GM19023 (cell line): ENCODE measurements around the gene CTNS.
A peak's percentile ranks its signal among the peaks of the same experiment; 100 is the strongest.

Source experiments
- ATAC-seq: cut with Tn5 transposase; IDR thresholded peaks from one replicate; pipeline ENCODE4 v1.9.1; 2021; ENCODE audit warnings: mild to moderate bottlenecking, moderate library complexity; ENCODE audit not compliant: unreplicated experiment

The CTNS gene

GRCh38 chr17:3636154-3636907 lies at the start of gene CTNS, which contains the start of gene SHPK:
TSS of gene CTNS (plus strand) at chr17:3636760. CDS start at chr17:3640207, 3,447 bp downstream.
TSS of gene SHPK (minus strand) at chr17:3636250. CDS start at chr17:3636219, 31 bp downstream.
- peak; percentile 92 for ATAC-seq

- no peak for ATAC-seq
These were observed 46.8 kb upstream of the CTNS start for GRCh38 chr17:3589784-3590183.

- ATAC-seq: no peak
These were observed 46.3 kb upstream of the CTNS start for GRCh38 chr17:3590231-3590630.

GRCh38 chr17:3590768-3591167 lies 45.8 kb upstream of the CTNS start:
- no peak for ATAC-seq

GRCh38 chr17:3592216-3592860 lies 44.2 kb upstream of the CTNS start:
- ATAC-seq: no peak

GRCh38 chr17:3593384-3593783 lies 43.2 kb upstream of the CTNS start:
- ATAC-seq: no peak

- ATAC-seq: no peak
These were observed 42.3 kb upstream of the CTNS start for GRCh38 chr17:3594051-3594800.

GRCh38 chr17:3594976-3595375 lies 41.6 kb upstream of the CTNS start:
- ATAC-seq: no peak

- ATAC-seq: no peak
These were observed 39.6 kb upstream of the CTNS start for GRCh38 chr17:3596804-3597464.

GRCh38 chr17:3598078-3598477 lies 38.5 kb upstream of the CTNS start:
- ATAC-seq: no peak

GRCh38 chr17:3600529-3601205 lies 35.9 kb upstream of the CTNS start:
- ATAC-seq: no peak

- no peak for ATAC-seq
These were observed 34.1 kb upstream of the CTNS start for GRCh38 chr17:3602499-3602898.

- ATAC-seq: no peak
These were observed 33.3 kb upstream of the CTNS start for GRCh38 chr17:3603119-3603869.

- no peak for ATAC-seq
These were observed 32.7 kb upstream of the CTNS start for GRCh38 chr17:3603870-3604259.

- ATAC-seq: no peak
These were observed 26.9 kb upstream of the CTNS start for GRCh38 chr17:3609689-3610088.

GRCh38 chr17:3610523-3610922 lies 26.0 kb upstream of the CTNS start:
- no peak for ATAC-seq

- ATAC-seq: no peak
These were observed 23.4 kb upstream of the CTNS start for GRCh38 chr17:3613124-3613523.

GRCh38 chr17:3615160-3615870 lies 21.2 kb upstream of the CTNS start:
- ATAC-seq: no peak

- no peak for ATAC-seq
These were observed 15.3 kb upstream of the CTNS start for GRCh38 chr17:3621146-3621720.
